Retinal pigment epithelial cell (primary cell): ENCODE data around the gene TBC1D1.

Experiments used
- DNase-seq: peaks from one replicate; pipeline ENCODE4 v3.0.0-alpha.2; 2010; ENCODE audit warnings: low read depth
- H3K4me3 ChIP-seq: 2 replicates; pipeline ENCODE4 v1.5.1; 2011; ENCODE audit warnings: mild to moderate bottlenecking, low read length, control low read depth, moderate library complexity
- CTCF ChIP-seq: conservative IDR thresholded peaks from 2 replicates; pipeline ENCODE4 v1.5.1; 2011; ENCODE audit warnings: low read depth, low read length, control low read depth, inconsistent platforms

Gene TBC1D1

DNA sequence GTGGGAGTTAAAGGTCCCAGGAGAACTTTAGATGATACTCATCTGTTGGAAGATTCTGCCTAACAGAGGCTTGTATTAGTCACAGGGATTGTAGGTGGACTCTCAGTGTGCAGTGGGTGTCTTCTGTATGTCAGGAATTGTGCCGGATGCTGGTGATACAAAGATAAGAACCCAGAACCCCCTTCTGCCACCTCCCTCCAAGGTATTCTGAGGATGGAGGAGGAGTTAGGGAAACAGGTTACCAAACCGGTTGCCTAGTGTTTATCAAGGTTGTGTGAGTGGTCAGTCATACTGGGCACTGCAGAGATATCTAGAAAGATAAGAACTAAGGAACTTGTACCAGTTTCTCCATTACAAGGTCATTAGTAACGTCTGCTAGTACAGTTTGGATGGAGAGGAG lies 130.9 kb downstream of the TBC1D1 start:
- TF ChIP-seq CTCF, result no peak
- H3K4me3 ChIP-seq, result no peak overlapping the region
- no peak for DNase-seq

- DNase-seq, result no peak
- no peak overlapping the region for H3K4me3 ChIP-seq
- TF ChIP-seq CTCF, result no peak
Observed at GRCh38 chr4:38023347-38024205, 132.7 kb downstream of the TBC1D1 start.

DNA sequence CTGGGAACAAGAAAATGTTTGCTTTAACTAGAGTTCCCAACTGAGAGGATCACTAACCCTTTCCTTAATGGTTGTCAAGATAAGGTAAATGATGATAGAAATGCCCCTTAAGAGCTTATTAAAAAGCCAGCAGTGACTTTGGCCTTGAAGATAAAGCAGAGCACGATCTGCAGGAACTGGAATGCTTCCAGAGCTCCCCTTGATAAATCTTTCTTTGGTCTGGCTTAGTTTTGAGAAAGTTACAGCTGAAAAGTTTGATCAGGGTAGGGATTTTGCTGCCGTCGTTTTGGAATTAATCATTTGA lies 133.3 kb downstream of the TBC1D1 start:
- H3K4me3 ChIP-seq, result no peak overlapping the region
- TF ChIP-seq CTCF, result no peak
- no peak for DNase-seq

- no peak for DNase-seq
- TF ChIP-seq CTCF, result no peak
- no peak overlapping the region for H3K4me3 ChIP-seq
Observed at GRCh38 chr4:38025665-38026064, 134.8 kb downstream of the TBC1D1 start.

DNA sequence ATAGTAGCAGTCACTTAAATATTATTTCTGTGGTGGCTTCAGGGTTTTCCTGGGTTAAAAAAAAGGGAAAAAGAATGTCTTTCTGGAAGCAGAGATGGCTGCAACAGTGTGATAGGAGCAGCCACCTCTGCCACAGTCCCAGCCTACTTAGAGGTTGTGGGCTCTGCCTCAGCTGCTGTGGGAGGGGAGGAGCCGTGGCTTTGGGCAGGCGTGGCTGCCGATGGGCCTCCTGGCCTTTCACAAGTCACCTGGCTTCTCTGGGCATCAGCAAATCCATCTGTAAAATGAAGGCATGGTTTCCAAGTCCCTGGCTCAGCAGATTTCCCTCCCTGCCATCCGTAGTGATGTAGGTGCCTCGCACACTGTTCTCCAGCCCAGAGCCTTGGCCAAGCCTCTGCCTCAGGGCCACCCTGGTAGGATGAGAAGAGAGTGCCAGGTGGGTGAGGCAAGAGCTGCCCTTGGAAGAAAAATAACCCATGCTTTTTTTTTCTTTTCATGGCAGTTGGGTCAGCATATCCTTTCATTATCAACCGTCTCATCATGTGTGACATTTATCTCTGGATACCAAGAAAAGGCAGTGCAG lies 135.4 kb downstream of the TBC1D1 start:
- no peak for DNase-seq
- no peak overlapping the region for H3K4me3 ChIP-seq
- no peak for TF ChIP-seq CTCF

GRCh38 chr4:38030023-38030422 lies 139.1 kb downstream of the TBC1D1 start:
- no peak overlapping the region for H3K4me3 ChIP-seq
- TF ChIP-seq CTCF, result no peak
- DNase-seq, result no peak
